ENCODE data around the gene ELOVL6. TPM values are rescaled to one million over a fixed set of nuclear protein-coding genes. Genes with fewer than 3 reads are reported as not detected.

Gene ELOVL6
- polyA plus RNA-seq, 1 experiment = 30.7 TPM

DNA sequence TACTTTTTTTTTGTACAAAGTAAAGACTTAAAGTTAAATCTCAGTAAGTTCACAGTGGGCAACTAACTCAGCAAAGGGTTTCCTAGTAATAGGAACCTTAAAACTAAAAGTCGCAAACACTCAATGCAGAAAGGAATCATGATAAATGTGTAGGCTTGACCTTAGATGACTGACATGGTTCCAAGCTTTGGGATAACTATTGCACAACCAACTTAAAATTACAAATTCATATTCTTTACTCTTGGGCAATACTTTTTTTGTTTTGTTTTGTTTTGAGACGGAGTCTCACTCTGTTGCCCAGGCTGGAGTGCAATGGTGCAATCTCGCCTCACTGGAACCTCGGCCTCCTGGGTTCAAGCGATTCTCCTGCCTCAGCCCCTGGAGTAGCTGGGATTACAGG is 8.2 kb downstream of the ELOVL6 start:
- DNase-seq (ENCODE audit: low read depth, low spot score) = no peak
- TF ChIP-seq, protein P1, sequence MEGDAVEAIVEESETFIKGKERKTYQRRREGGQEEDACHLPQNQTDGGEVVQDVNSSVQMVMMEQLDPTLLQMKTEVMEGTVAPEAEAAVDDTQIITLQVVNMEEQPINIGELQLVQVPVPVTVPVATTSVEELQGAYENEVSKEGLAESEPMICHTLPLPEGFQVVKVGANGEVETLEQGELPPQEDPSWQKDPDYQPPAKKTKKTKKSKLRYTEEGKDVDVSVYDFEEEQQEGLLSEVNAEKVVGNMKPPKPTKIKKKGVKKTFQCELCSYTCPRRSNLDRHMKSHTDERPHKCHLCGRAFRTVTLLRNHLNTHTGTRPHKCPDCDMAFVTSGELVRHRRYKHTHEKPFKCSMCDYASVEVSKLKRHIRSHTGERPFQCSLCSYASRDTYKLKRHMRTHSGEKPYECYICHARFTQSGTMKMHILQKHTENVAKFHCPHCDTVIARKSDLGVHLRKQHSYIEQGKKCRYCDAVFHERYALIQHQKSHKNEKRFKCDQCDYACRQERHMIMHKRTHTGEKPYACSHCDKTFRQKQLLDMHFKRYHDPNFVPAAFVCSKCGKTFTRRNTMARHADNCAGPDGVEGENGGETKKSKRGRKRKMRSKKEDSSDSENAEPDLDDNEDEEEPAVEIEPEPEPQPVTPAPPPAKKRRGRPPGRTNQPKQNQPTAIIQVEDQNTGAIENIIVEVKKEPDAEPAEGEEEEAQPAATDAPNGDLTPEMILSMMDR (IDR thresholded peaks at IDR 0.05; ENCODE audit: low read depth, low read length) = no peak
- CTCF ChIA-PET = interaction anchor here (1.1 kb wide), 1 partner anchor 141 kb away, joined by 4 read pairs; no protein-coding TSS in a partner anchor
- Histone ChIP-seq H3K9me3 (ENCODE audit: control insufficient read depth, insufficient read depth, low read length) (no peaks in the 10 kb centered on the region), H3K27me3 (ENCODE audit: control insufficient read depth, insufficient read depth, low read length) (no peaks in the 10 kb centered on the region), H3K27ac (ENCODE audit: low read depth, low read length) (no peak overlapping the region), H3K4me3 (ENCODE audit: low read depth, low read length) (no peak overlapping the region)
- POLR2A ChIA-PET = no interaction called here

DNA sequence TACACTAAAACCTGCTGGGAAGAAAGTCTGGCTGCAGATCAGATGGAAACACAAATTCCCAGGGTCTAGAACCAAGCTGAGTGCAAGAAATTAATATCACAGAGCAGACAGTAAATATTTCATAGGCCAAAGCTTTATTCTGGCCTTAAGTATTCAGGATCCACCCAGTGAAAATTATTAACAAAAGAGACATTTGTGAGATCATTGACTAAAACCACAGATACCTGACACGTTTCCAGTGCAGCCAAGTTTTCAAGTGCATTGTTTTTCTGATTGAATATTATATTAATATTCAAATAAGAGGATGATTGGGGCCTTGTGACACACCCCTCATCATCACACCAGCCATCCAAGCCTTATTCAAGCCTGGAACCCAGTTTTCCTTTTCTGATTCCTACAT is 10.3 kb downstream of the ELOVL6 start:
- H3K27ac ChIP-seq (ENCODE audit: low read depth, low read length) = no peak overlapping the region

DNA sequence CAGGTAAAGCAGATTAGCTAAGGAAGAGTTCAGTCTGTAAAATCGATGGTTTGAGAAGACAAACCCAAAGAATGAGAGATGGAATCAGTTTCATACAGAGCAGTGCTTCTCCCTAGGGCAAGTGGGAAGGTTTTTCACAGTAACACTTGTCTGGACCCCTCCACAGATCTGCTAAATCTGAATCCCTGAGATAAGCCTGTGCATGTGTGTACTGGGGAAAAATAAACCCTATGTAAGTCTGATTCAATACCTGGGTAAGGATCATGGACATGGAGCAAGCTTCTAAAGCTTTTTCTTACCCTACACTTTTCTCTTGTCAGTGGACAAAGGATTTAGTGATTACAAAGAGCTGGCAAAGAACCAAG is 13.6 kb downstream of the ELOVL6 start:
- CTCF ChIA-PET = no interaction called here
- H3K4me3 ChIP-seq (ENCODE audit: low read depth, low read length) = no peak overlapping the region
- H3K27ac ChIP-seq (ENCODE audit: low read depth, low read length) = no peak overlapping the region
- TF ChIP-seq, protein P1 (IDR thresholded peaks at IDR 0.05; ENCODE audit: low read depth, low read length) = no peak
- POLR2A ChIA-PET = no interaction called here
- H3K27me3 ChIP-seq (ENCODE audit: control insufficient read depth, insufficient read depth, low read length) = no peaks in the 10 kb centered on the region
- no peak for DNase-seq (ENCODE audit: low read depth, low spot score)
- no peaks in the 10 kb centered on the region for H3K9me3 ChIP-seq (ENCODE audit: control insufficient read depth, insufficient read depth, low read length)

More for the DNA sequence above, 10.3 kb downstream of the ELOVL6 start:
- no peaks in the 10 kb centered on the region for H3K27me3 ChIP-seq (ENCODE audit: control insufficient read depth, insufficient read depth, low read length)
- ChIA-PET CTCF (interaction anchor here (0.7 kb wide), 1 partner anchor 23 kb away, joined by 4 read pairs; no protein-coding TSS in a partner anchor), POLR2A (no interaction called here)
- no peak for DNase-seq (ENCODE audit: low read depth, low spot score)
- H3K9me3 ChIP-seq (ENCODE audit: control insufficient read depth, insufficient read depth, low read length) = no peaks in the 10 kb centered on the region
- H3K4me3 ChIP-seq (ENCODE audit: low read depth, low read length) = no peak overlapping the region
- TF ChIP-seq, protein P1 (IDR thresholded peaks at IDR 0.05; ENCODE audit: low read depth, low read length) = no peak

DNA sequence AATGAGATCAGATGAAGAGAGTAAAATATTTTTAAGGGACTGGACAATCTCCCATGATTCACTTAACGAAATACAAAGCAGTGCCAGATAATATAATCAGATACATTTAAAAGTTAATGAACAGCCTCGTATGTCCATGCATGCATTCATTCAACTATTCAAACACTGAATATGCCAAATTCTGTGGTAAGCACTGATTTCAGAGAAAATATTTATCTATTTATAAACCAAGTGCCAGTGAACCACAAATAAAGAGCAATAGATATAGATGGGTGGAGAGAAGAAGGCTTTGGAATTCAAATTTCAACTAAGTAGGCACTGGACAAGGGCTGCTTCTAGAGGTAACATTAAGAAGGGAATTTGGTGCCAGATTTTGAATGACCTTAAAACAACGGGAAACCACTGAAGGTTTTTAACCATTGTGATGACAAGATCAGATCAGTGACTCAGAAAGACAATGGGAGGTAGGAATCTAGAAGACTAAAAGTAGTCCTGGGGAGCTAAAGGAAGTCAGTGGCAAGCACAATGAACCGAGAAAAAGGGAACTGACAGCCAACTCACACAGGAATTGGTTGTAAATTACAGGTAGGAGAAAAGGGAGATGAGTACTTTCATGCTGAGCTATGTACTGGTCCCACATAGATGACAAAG is 14.2 kb downstream of the ELOVL6 start:
- ChIA-PET CTCF (interaction anchor here (0.7 kb wide), 1 partner anchor 9 kb away, joined by 3 read pairs; no protein-coding TSS in a partner anchor), POLR2A (no interaction called here)
- TF ChIP-seq, protein P1 (IDR thresholded peaks at IDR 0.05; ENCODE audit: low read depth, low read length) = no peak
- no peak for DNase-seq (ENCODE audit: low read depth, low spot score)
- no peak overlapping the region for H3K4me3 ChIP-seq (ENCODE audit: low read depth, low read length)
- no peaks in the 10 kb centered on the region for H3K9me3 ChIP-seq (ENCODE audit: control insufficient read depth, insufficient read depth, low read length)
- no peak overlapping the region for H3K27ac ChIP-seq (ENCODE audit: low read depth, low read length)
- H3K27me3 ChIP-seq (ENCODE audit: control insufficient read depth, insufficient read depth, low read length) = no peaks in the 10 kb centered on the region

DNA sequence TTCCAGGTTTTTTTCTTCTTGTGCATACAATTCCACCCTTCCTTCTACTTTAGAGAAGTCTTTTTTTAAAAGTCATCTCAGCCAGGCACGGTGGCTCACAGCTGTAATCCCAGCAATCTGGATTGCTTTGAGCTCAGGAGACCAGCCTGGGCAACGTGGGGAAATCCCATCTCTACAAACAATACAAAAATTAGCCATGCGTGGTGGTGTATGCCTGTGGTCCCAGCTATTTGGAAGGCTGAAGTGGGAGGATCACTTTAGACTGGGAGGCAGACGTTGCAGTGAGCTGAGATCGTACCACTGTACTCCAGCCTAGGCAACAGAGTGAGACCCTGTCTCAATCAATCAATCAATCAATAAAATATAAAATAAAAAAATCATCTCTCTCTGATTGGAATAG is 14.8 kb downstream of the ELOVL6 start:
- Histone ChIP-seq H3K4me3 (ENCODE audit: low read depth, low read length) (no peak overlapping the region), H3K27me3 (ENCODE audit: control insufficient read depth, insufficient read depth, low read length) (no peaks in the 10 kb centered on the region), H3K27ac (ENCODE audit: low read depth, low read length) (no peak overlapping the region), H3K9me3 (ENCODE audit: control insufficient read depth, insufficient read depth, low read length) (no peaks in the 10 kb centered on the region)
- TF ChIP-seq, protein P1 (IDR thresholded peaks at IDR 0.05; ENCODE audit: low read depth, low read length) = no peak
- ChIA-PET POLR2A (no interaction called here), CTCF (interaction anchor here (0.7 kb wide), 1 partner anchor 8 kb away, joined by 3 read pairs; no protein-coding TSS in a partner anchor)
- DNase-seq (ENCODE audit: low read depth, low spot score) = no peak

Data from AG04450 (cell line).